CD4-positive, alpha-beta T cell treated with Interleukin-6 at 100 ng/mL for 8 hours (primary cell): ENCODE data around the gene ARHGEF12.

Experiments
- DNase-seq: peaks from one replicate; pipeline ENCODE4 v3.0.0-alpha.2; 2020; ENCODE audit warnings: mixed read lengths, low spot score

The ARHGEF12 gene

GRCh38 chr11:120343429-120343828 is 7.2 kb downstream of the ARHGEF12 start:
- no peak for DNase-seq

- DNase-seq = peak; percentile 76
Observed at GRCh38 chr11:120344302-120345004, 8.2 kb downstream of the ARHGEF12 start.

- DNase-seq = no peak
Observed at GRCh38 chr11:120346233-120346632, 10.0 kb downstream of the ARHGEF12 start.

GRCh38 chr11:120350637-120351036 is 14.4 kb downstream of the ARHGEF12 start:
- DNase-seq = no peak

- DNase-seq = no peak
Observed at GRCh38 chr11:120352405-120352804, 16.2 kb downstream of the ARHGEF12 start.

- no peak for DNase-seq
Observed at GRCh38 chr11:120354068-120354467, 17.9 kb downstream of the ARHGEF12 start.

GRCh38 chr11:120354779-120355178 is 18.6 kb downstream of the ARHGEF12 start:
- DNase-seq = no peak

GRCh38 chr11:120357620-120358019 is 21.4 kb downstream of the ARHGEF12 start:
- DNase-seq = no peak

GRCh38 chr11:120358729-120359128 is 22.5 kb downstream of the ARHGEF12 start:
- DNase-seq = no peak

- no peak for DNase-seq
Observed at GRCh38 chr11:120363436-120363835, 27.2 kb downstream of the ARHGEF12 start.

GRCh38 chr11:120365512-120365911 is 29.3 kb downstream of the ARHGEF12 start:
- no peak for DNase-seq

GRCh38 chr11:120372296-120372695 is 36.1 kb downstream of the ARHGEF12 start:
- no peak for DNase-seq

GRCh38 chr11:120375076-120375475 is 38.9 kb downstream of the ARHGEF12 start:
- no peak for DNase-seq

- no peak for DNase-seq
Observed at GRCh38 chr11:120376547-120377182, 40.5 kb downstream of the ARHGEF12 start.

GRCh38 chr11:120378474-120378873 is 42.3 kb downstream of the ARHGEF12 start:
- no peak for DNase-seq

GRCh38 chr11:120381401-120381800 is 45.2 kb downstream of the ARHGEF12 start:
- no peak for DNase-seq

GRCh38 chr11:120383518-120384155 is 47.4 kb downstream of the ARHGEF12 start:
- DNase-seq = no peak

- no peak for DNase-seq
Observed at GRCh38 chr11:120384476-120384875, 48.3 kb downstream of the ARHGEF12 start.

- no peak for DNase-seq
Observed at GRCh38 chr11:120385110-120385509, 48.9 kb downstream of the ARHGEF12 start.

GRCh38 chr11:120385655-120386054 is 49.4 kb downstream of the ARHGEF12 start:
- no peak for DNase-seq

GRCh38 chr11:120386318-120386717 is 50.1 kb downstream of the ARHGEF12 start:
- no peak for DNase-seq

GRCh38 chr11:120386774-120387371 is 50.7 kb downstream of the ARHGEF12 start:
- DNase-seq = no peak

GRCh38 chr11:120388261-120388660 is 52.0 kb downstream of the ARHGEF12 start:
- no peak for DNase-seq
